GM12891 (cell line): ENCODE results near the gene ANKS1A.

Experiments
- POLR2A ChIP-seq: IDR thresholded peaks from 2 replicates; pipeline ENCODE4 v1.6.1; 2011; ENCODE audit warnings: low read depth, low read length, control low read depth
- POLR2AphosphoS5 ChIP-seq: IDR thresholded peaks from 2 replicates; pipeline ENCODE4 v1.6.1; 2011; ENCODE audit warnings: low read depth, low read length, control low read depth
- TAF1 ChIP-seq: IDR thresholded peaks from 2 replicates; pipeline ENCODE4 v1.6.1; 2011; ENCODE audit warnings: low read depth, low read length, control low read depth

GRCh38 chr6:34877259-34877658 is 11.8 kb upstream of the ANKS1A start:
- TF ChIP-seq POLR2AphosphoS5 (no peak), POLR2A (no peak), TAF1 (no peak)
